AG04450 (cell line): ENCODE results near the gene SH3PXD2A. TPM values are rescaled to one million over a fixed set of nuclear protein-coding genes. Genes with fewer than 3 reads are reported as not detected.

Experiments
- CTCF ChIA-PET: fragments of 300-600, 350-600 bp; formaldehyde crosslinking; extraction: SDS; loops from one replicate; lab custom pipeline; 2022; ENCODE audit warnings: antibody characterized with exemption, inconsistent platforms; lab: Charles Lee
- POLR2A ChIA-PET: fragments of 350-600 bp; formaldehyde crosslinking; extraction: SDS; loops from one replicate; lab custom pipeline; 2021; ENCODE audit warnings: antibody characterized with exemption, inconsistent platforms; lab: Yijun Ruan, JAX
- DNase-seq: peaks from one replicate; pipeline ENCODE4 v3.0.0-alpha.2; 2011; ENCODE audit warnings: low read depth, low spot score
- H3K27ac ChIP-seq: one replicate; pipeline ENCODE4 v1.5.1; 2012; ENCODE audit warnings: low read depth, low read length, control low read depth
- H3K27me3 ChIP-seq: one replicate; pipeline ENCODE4 v1.6.0; 2012; ENCODE audit warnings: low read length; ENCODE audit not compliant: control insufficient read depth, insufficient read depth
- H3K4me3 ChIP-seq: 2 replicates; pipeline ENCODE4 v1.5.1; 2011; ENCODE audit warnings: mild to moderate bottlenecking, low read depth, low read length, control low read depth
- H3K9me3 ChIP-seq: 2 replicates; pipeline ENCODE4 v1.5.1; 2012; ENCODE audit warnings: low read length; ENCODE audit not compliant: control insufficient read depth, insufficient read depth
- polyA plus RNA-seq: library from polyadenylated mRNA; depleted of rRNA; stranded (reverse); fragments of >200 nt; gene quantifications from 2 replicates; pipeline ENCODE4 v1.2.3, GENCODE V29; 2011
- TF ChIP-seq, protein P1 (sequence below): IDR thresholded peaks from 2 replicates; pipeline ENCODE4 v1.5.1; 2011; ENCODE audit warnings: low read depth, low read length, control low read depth, inconsistent platforms

Gene SH3PXD2A
- polyA plus RNA-seq, 1 experiment, result 22.9 TPM

DNA sequence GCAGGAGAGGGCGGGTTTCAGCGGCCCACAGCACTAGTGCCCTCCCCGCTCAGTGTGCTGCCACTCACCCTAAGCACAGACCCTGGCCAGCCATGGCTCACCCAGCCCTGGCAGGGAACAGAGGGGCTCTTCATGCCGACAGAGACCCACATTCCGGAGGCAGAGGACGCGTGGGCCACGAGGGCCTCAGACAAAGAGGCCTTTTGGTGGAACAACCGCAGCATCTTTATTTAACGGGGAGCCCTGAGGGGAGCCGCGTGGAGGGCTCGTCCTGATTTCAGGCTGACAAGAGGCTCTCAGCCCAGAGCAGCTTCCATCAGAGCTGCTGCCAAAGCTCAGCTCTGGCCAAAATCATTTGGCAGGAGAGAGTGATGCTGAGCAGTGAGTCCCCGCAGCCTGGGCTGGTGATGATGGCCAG, 127.8 kb downstream of the SH3PXD2A start:
- ChIA-PET CTCF (interaction anchor here (1.5 kb wide), 1 partner anchor 157 kb away, joined by 5 read pairs; no protein-coding TSS in a partner anchor), POLR2A (no interaction called here)

DNA sequence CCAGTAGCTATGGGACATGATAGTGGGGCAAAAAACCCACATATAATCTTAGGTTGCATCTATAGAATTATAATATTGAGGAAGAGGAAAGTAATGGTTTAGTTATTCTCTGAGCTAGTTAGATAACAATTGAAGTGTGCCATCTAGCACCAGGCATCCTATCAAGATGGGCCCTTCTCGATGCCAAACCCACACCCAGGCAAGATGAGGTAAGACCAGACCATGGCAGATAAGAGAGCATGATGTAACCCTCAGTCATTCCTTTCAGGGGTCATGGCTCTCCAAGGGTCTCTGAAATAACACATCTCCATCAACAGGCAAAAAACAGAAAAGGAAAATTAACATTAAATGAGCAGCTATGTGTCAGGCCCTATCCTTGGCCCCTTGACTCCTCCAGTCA, 128.7 kb downstream of the SH3PXD2A start:
- ChIA-PET POLR2A (no interaction called here), CTCF (no interaction called here)
- no peak for DNase-seq
- Histone ChIP-seq H3K27me3 (no peaks in the 10 kb centered on the region), H3K4me3 (no peak overlapping the region), H3K27ac (no peak overlapping the region), H3K9me3 (no peaks in the 10 kb centered on the region)
- TF ChIP-seq, protein P1, sequence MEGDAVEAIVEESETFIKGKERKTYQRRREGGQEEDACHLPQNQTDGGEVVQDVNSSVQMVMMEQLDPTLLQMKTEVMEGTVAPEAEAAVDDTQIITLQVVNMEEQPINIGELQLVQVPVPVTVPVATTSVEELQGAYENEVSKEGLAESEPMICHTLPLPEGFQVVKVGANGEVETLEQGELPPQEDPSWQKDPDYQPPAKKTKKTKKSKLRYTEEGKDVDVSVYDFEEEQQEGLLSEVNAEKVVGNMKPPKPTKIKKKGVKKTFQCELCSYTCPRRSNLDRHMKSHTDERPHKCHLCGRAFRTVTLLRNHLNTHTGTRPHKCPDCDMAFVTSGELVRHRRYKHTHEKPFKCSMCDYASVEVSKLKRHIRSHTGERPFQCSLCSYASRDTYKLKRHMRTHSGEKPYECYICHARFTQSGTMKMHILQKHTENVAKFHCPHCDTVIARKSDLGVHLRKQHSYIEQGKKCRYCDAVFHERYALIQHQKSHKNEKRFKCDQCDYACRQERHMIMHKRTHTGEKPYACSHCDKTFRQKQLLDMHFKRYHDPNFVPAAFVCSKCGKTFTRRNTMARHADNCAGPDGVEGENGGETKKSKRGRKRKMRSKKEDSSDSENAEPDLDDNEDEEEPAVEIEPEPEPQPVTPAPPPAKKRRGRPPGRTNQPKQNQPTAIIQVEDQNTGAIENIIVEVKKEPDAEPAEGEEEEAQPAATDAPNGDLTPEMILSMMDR, result no peak

More for the DNA sequence above, 127.8 kb downstream of the SH3PXD2A start:
- Histone ChIP-seq H3K27me3 (no peaks in the 10 kb centered on the region), H3K9me3 (no peaks in the 10 kb centered on the region), H3K4me3 (no peak overlapping the region), H3K27ac (peak overlapping the region; percentile 11)
- no peak for DNase-seq
- TF ChIP-seq, protein P1, result no peak

DNA sequence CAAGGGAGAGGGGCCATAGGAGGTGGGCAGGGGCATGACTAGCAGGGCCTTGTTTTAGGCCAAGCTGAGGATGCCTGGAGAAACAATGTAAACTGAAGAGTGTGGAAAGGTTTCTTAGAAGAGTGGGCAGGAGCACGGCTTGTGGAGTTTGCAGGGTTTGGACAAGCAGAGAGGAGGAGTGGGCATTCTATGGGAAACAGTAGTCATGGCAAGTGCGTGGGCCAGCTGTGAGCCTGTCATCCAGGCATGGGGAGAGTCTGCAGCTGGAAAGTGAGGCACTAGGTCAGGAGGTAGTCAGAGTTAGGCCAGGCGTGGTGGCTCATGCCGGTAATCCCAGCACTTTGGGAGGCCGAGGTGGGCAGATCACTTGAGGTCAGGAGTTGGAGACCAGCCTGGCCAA, 130.1 kb downstream of the SH3PXD2A start:
- Histone ChIP-seq H3K27me3 (no peaks in the 10 kb centered on the region), H3K4me3 (no peak overlapping the region), H3K27ac (no peak overlapping the region), H3K9me3 (no peaks in the 10 kb centered on the region; the same call in 1 of the 2 replicates)
- CTCF ChIA-PET, result interaction anchor here (0.8 kb wide), 1 partner anchor 10 kb away, joined by 3 read pairs; no protein-coding TSS in a partner anchor
- POLR2A ChIA-PET, result no interaction called here
- DNase-seq, result no peak
- TF ChIP-seq, protein P1, result no peak

DNA sequence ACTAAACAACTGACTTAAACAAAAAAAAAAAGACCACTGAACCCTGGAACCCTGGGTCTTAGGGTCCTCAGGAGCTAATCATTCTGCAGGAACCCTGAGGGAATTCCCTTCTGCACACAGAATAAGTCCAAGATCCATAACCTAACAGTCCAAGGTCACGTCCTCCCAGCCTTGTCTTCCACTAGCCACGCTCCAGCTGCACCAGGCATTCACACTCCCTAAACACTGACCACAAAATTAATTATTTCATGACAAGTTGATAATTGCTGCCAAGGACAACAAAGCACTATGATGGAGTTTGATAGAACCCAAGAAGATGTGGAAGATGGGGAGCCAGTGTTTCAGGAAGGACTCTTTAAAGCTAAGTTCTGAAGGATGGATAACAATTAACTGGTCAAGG, 130.6 kb downstream of the SH3PXD2A start:
- CTCF ChIA-PET, result interaction anchor here (0.8 kb wide), 1 partner anchor 10 kb away, joined by 3 read pairs; no protein-coding TSS in a partner anchor
- no peak for DNase-seq
- H3K4me3 ChIP-seq, result no peak overlapping the region

DNA sequence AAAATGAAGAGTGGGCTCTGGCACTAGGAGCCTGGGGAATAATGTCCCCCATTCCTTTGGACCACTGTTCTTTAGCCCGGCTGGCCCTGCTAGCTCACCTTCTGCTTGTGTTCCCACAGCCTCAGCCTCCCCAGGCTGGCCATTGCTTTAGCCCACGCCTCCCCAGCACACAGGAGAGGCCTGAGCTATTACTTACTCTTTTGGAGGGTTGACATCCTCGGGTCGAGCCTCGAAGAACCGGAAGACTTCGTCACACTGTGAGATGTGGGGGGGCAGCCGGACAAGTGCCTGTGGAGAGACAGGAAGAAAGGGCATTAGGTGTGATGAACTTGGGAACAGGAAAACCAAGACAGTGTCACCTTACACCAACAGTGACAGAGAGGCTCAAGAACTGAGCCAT, 131.3 kb downstream of the SH3PXD2A start:
- Histone ChIP-seq H3K27ac (no peak overlapping the region), H3K27me3 (no peaks in the 10 kb centered on the region), H3K9me3 (peaks cover 2% of the 10 kb centered on the region; the same call in 1 of the 2 replicates), H3K4me3 (no peak overlapping the region)
- DNase-seq, result no peak
- POLR2A ChIA-PET, result no interaction called here
- CTCF ChIA-PET, result no interaction called here
- TF ChIP-seq, protein P1, result no peak

More for the DNA sequence above, 130.6 kb downstream of the SH3PXD2A start:
- TF ChIP-seq, protein P1, result no peak
- Histone ChIP-seq H3K27ac (no peak overlapping the region), H3K9me3 (peaks cover 2% of the 10 kb centered on the region; the same call in 1 of the 2 replicates), H3K27me3 (no peaks in the 10 kb centered on the region)
- POLR2A ChIA-PET, result no interaction called here
